GM21528 (cell line): Measurements from ENCODE around the gene SYT14.
"Not testable (repeated sequence)": the region's sequence is repeated elsewhere in the genome, so short reads cannot be mapped to it uniquely, and the experiment has no call there.

Source experiments
- ATAC-seq: cut with Tn5 transposase; IDR thresholded peaks from one replicate; pipeline ENCODE4 v1.9.1; 2021; ENCODE audit warnings: mild to moderate bottlenecking, moderate library complexity; ENCODE audit not compliant: unreplicated experiment, low FRiP score

The SYT14 gene

GRCh38 chr1:210022044-210022443 is 84.0 kb downstream of the SYT14 start:
- no peak for ATAC-seq

- ATAC-seq: no peak
Measured at GRCh38 chr1:210024282-210024681, 86.3 kb downstream of the SYT14 start.

GRCh38 chr1:210024996-210025395 is 87.0 kb downstream of the SYT14 start:
- ATAC-seq: no peak

- no peak for ATAC-seq
Measured at GRCh38 chr1:210025870-210026269, 87.9 kb downstream of the SYT14 start.

- no peak for ATAC-seq
Measured at GRCh38 chr1:210027994-210028393, 90.0 kb downstream of the SYT14 start.

GRCh38 chr1:210031473-210031872 is 93.5 kb downstream of the SYT14 start:
- ATAC-seq: no peak

GRCh38 chr1:210043058-210043457 is 105.0 kb downstream of the SYT14 start:
- ATAC-seq: no peak

- no peak for ATAC-seq
Measured at GRCh38 chr1:210049616-210050015, 111.6 kb downstream of the SYT14 start.

- ATAC-seq: not testable (repeated sequence)
Measured at GRCh38 chr1:210050491-210050890, 112.5 kb downstream of the SYT14 start.

- ATAC-seq: no peak
Measured at GRCh38 chr1:210053126-210053525, 115.1 kb downstream of the SYT14 start.

- ATAC-seq: no peak
Measured at GRCh38 chr1:210057593-210057992, 119.6 kb downstream of the SYT14 start.

- no peak for ATAC-seq
Measured at GRCh38 chr1:210061992-210062391, 124.0 kb downstream of the SYT14 start.

- ATAC-seq: no peak
Measured at GRCh38 chr1:210070531-210070930, 132.5 kb downstream of the SYT14 start.

GRCh38 chr1:210072129-210072528 is 134.1 kb downstream of the SYT14 start:
- no peak for ATAC-seq

- ATAC-seq: no peak
Measured at GRCh38 chr1:210072896-210073504, 135.0 kb downstream of the SYT14 start.

- ATAC-seq: no peak
Measured at GRCh38 chr1:210074904-210075303, 136.9 kb downstream of the SYT14 start.

GRCh38 chr1:210076620-210077019 is 138.6 kb downstream of the SYT14 start:
- ATAC-seq: no peak

- no peak for ATAC-seq
Measured at GRCh38 chr1:210081494-210081893, 143.5 kb downstream of the SYT14 start.

GRCh38 chr1:210085359-210085758 is 147.3 kb downstream of the SYT14 start:
- ATAC-seq: no peak

- no peak for ATAC-seq
Measured at GRCh38 chr1:210087058-210087457, 149.0 kb downstream of the SYT14 start.

- ATAC-seq: no peak
Measured at GRCh38 chr1:210089855-210090254, 151.8 kb downstream of the SYT14 start.

- no peak for ATAC-seq
Measured at GRCh38 chr1:210092366-210092765, 154.3 kb downstream of the SYT14 start.

GRCh38 chr1:210093461-210093860 is 155.4 kb downstream of the SYT14 start:
- ATAC-seq: no peak
